ENCODE results near the gene CCDC47. TPM values are rescaled to one million over a fixed set of nuclear protein-coding genes. Genes with fewer than 3 reads are reported as not detected.

The CCDC47 gene
- total RNA-seq, 6 experiments from 2014 or later, result 70.5 to 83.2 (median 74.8) TPM

DNA sequence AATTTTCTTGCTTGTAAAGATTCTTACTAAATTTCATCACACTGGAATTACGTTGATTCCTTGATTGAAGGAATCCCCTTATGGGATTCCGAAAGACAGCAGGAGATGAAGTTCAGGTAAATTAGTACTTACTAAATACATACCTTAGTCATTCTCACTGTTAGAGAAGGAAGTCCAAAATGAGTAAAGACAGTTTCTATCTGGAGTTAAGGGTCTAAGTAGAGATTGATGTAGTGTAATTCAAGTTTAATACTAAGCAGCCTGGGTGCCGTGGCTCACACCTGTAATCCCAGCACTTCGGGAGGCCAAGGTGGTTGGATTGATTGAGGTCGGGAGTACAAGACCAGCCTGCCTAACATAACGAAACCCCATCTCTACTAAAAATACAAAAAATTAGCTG, 10.1 kb upstream of the CCDC47 start:
- Mint-ChIP-seq H3K27me3 (ENCODE audit: insufficient read depth) (no peaks in the 10 kb centered on the region; the same call in 1 of the 2 replicates), H3K9me3 (no peaks in the 10 kb centered on the region), H3K4me3 (no peak overlapping the region), H3K4me1 (ENCODE audit: low read depth) (peaks cover 55% of the 10 kb centered on the region), H3K36me3 (ENCODE audit: low read depth) (peaks cover 16% of the 10 kb centered on the region), H3K27ac (peak overlapping the region; percentile 34)
- DNase-seq, result no peak
- TF ChIP-seq, protein P1, sequence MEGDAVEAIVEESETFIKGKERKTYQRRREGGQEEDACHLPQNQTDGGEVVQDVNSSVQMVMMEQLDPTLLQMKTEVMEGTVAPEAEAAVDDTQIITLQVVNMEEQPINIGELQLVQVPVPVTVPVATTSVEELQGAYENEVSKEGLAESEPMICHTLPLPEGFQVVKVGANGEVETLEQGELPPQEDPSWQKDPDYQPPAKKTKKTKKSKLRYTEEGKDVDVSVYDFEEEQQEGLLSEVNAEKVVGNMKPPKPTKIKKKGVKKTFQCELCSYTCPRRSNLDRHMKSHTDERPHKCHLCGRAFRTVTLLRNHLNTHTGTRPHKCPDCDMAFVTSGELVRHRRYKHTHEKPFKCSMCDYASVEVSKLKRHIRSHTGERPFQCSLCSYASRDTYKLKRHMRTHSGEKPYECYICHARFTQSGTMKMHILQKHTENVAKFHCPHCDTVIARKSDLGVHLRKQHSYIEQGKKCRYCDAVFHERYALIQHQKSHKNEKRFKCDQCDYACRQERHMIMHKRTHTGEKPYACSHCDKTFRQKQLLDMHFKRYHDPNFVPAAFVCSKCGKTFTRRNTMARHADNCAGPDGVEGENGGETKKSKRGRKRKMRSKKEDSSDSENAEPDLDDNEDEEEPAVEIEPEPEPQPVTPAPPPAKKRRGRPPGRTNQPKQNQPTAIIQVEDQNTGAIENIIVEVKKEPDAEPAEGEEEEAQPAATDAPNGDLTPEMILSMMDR (IDR thresholded peaks at IDR 0.05), result no peak

DNA sequence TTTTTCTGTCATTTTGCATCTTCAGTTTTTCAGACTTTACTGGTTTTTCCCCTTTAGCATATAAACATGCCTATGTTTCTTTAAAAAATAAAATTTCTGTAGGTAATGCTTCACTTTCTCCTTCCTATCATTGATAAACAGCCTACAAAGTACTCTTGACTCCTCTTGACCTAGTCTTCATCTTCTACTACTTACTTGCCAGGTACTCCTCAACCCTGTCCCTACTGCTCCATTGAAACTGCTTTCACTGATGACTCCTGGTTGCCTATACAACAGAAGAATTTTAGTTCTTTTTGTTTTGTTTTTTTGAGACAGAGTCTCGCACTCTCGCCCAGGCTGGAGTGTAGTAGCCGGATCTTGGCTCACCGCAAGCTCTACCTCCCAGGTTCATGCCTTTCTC, 7.5 kb upstream of the CCDC47 start:
- no peaks in the 10 kb centered on the region for H3K9me3 Mint-ChIP-seq

DNA sequence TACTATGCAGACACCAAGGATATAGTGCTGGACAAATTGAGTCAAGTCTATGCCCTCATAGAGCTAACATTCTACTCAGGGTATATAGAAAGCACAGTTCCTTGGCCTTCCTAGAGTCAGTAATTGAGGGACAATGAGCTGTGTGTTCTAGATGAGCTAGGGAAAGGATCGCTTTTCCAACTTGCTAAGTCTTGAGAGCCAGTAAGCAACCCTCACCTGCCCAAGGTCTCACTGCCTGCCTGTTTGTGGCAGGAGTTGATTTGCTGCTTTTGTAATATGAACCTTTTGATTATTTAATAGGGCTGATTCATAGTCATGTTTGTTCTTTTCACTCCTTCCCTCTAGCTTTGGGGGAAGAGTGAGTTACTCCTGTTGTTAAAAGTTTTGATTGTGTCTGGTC, 7.1 kb upstream of the CCDC47 start:
- peak overlapping the region; percentile 44 for H3K27ac Mint-ChIP-seq

More for the DNA sequence above, 7.5 kb upstream of the CCDC47 start:
- Mint-ChIP-seq H3K4me1 (ENCODE audit: low read depth) (peaks cover 71% of the 10 kb centered on the region), H3K27ac (peak overlapping the region; percentile 42), H3K4me3 (peak overlapping the region; percentile 5; the same call in 1 of the 2 replicates), H3K36me3 (ENCODE audit: low read depth) (peaks cover 26% of the 10 kb centered on the region), H3K27me3 (ENCODE audit: insufficient read depth) (no peaks in the 10 kb centered on the region; the same call in 1 of the 2 replicates)
- DNase-seq, result no peak
- TF ChIP-seq, protein P1 (IDR thresholded peaks at IDR 0.05), result no peak

DNA sequence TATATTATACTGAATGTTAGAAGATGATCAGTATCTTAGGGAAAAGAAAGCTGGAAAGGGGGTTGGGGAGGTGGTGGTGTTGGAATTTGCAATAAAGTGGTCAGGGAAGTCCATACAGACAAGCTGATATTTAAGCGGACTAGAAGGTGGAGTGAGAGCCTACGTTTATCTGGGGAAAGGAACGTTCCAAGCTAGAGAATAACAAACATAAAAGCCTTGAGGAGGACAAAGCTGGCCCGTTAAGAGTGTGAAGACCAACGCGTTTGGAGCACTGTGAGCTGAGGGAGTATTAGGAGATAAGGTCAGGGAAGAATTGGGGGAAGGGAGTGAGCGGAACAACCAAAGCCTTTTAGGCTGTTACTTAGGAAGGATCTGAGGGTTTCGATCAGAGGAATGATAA, 2.0 kb upstream of the CCDC47 start:
- Mint-ChIP-seq H3K9me3 (no peaks in the 10 kb centered on the region), H3K4me3 (peak overlapping the region; percentile 97), H3K4me1 (ENCODE audit: low read depth) (peaks cover 56% of the 10 kb centered on the region), H3K27me3 (ENCODE audit: insufficient read depth) (peaks cover 7% of the 10 kb centered on the region), H3K36me3 (ENCODE audit: low read depth) (peaks cover 47% of the 10 kb centered on the region), H3K27ac (peak overlapping the region; percentile 99)
- TF ChIP-seq, protein P1 (IDR thresholded peaks at IDR 0.05), result no peak
- no peak for DNase-seq

More for the DNA sequence above, 7.1 kb upstream of the CCDC47 start:
- TF ChIP-seq, protein P1 (IDR thresholded peaks at IDR 0.05), result no peak
- peak; percentile 19 for DNase-seq
- Mint-ChIP-seq H3K27me3 (ENCODE audit: insufficient read depth) (no peaks in the 10 kb centered on the region; the same call in 1 of the 2 replicates), H3K9me3 (no peaks in the 10 kb centered on the region), H3K4me3 (peak overlapping the region; percentile 5; the same call in 1 of the 2 replicates), H3K36me3 (ENCODE audit: low read depth) (peaks cover 29% of the 10 kb centered on the region), H3K4me1 (ENCODE audit: low read depth) (peaks cover 71% of the 10 kb centered on the region)

DNA sequence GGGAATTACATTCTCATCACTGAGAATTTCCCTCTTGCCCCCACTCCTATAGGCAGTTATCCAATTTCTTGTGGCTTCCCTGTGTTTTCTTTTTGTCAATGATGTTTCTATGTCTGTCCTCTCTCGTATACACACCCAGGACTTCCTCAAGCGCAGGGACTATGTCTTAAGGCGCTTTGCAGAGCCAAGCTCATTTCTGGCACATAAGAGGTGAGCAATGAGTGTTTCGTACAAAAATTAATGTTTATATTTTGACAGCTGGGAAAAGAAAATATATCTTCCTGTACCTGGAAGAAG, 1.5 kb upstream of the CCDC47 start:
- H3K4me3 Mint-ChIP-seq, result peak overlapping the region; percentile 97
- TF ChIP-seq, protein P1 (IDR thresholded peaks at IDR 0.05), result no peak
- no peaks in the 10 kb centered on the region for H3K9me3 Mint-ChIP-seq
- peaks cover 51% of the 10 kb centered on the region for H3K4me1 Mint-ChIP-seq (ENCODE audit: low read depth)
- peaks cover 7% of the 10 kb centered on the region for H3K27me3 Mint-ChIP-seq (ENCODE audit: insufficient read depth)
- peaks cover 47% of the 10 kb centered on the region for H3K36me3 Mint-ChIP-seq (ENCODE audit: low read depth)
- H3K27ac Mint-ChIP-seq, result peak overlapping the region; percentile 99
- no peak for DNase-seq
